Erythroblast (primary cell): ENCODE results near the gene ALKBH6.

Experiments
- GATA1 ChIP-seq: IDR thresholded peaks from 2 replicates; pipeline ENCODE4 v1.6.1; 2011; ENCODE audit warnings: low read depth, mild to moderate bottlenecking, control low read depth, low read length, moderate library complexity
- POLR2A ChIP-seq: IDR thresholded peaks from 2 replicates; pipeline ENCODE4 v1.6.1; 2011; ENCODE audit warnings: mild to moderate bottlenecking, low read length

DNA sequence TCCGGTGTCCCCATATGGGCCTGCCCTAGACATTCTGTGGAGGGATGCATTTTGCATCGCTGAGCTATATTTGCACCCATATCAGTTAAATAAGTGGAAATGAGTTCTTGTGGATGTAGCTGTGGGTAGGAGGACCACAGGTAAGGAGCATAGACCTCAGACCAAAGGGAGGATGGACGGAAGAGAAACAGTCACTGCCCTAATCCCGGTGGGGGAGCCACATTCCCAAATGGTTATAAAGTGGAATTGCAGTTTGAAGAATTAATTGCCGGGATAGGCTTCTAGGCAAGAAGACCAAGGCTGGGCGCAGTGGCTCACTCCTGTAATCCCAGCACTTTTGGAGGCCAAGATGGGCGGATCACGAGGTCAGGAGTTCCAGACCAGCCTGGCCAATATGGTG is 17.2 kb downstream of the ALKBH6 start:
- TF ChIP-seq POLR2A (no peak), GATA1 (no peak)
